Measurements from ENCODE around the gene PTPRD.

PTPRD gene

DNA sequence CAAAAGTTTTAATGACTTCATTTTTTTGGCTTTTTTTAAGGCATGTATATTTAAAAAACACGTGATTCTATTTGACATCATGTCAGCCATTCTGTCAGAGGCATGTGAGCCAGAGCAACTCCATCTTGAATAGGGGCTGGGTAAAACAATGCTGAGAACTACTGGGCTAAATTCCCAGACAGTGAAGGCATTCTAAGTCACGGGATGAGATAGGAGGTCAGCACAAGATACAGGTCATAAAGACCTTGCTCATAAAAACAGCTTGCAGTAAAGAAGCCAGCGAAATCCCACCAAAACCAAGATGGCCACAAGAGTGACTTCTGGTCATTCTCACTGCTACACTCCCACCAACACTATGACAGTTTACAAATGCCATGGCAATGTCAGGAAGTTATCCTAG is 1812.6 kb downstream of the PTPRD start:
- no peak for FAIRE-seq

DNA sequence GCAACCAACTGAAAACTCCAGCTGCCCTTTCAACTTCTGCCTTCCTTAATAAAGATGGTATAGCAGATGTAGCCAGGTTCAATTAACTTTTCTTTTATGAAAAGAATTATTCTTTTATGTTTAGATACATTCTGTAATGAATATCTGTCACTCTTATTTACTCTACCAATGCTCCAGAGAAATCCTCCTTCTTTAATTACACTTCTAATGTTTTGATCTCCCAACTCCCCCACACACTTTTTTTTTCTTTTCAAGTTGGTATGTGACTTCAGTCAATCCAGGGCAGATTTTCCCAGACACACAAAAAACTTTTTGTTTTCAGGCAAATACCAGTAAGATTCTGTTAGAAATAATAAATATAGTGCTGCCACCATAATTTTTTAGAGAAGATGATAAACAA is 1813.2 kb downstream of the PTPRD start:
- FAIRE-seq, result no peak

DNA sequence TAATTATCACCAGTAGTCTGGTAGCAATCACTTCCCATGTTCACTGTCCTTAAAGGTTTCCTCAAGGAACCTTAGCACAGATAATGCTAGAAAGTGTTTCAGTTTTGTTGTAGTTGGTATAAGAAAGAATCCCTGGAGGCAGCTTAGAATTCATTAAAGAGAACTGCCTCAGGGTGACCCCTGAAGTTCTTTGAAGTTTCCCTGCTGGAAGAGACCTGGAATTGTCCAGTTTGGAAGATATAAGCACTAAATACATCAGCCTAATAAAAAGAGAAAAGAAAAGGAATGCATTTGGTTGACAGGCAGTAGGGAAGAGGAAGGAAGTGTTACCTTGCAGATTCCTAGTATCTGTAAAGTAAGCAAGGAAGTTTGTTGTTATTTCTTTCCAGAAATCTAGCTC is 1813.6 kb downstream of the PTPRD start:
- no peak for FAIRE-seq

DNA sequence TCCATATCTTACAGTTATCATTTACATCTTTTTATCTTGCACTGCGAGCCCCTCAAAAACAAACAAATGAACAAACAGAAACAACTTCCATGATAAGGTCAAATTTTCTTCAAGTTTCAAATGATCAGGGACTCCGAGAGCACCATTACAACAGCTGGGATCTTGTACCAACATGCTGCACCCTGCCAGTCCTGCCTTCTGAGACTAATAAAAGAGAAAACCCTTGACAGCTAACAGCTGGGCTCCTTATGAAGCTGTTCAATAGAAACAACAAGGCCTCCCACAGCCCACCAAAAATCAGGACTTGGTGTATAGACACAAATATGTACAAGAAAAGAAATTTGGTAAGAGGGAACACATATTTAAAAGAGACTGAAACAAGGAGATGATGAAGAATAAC is 1828.0 kb downstream of the PTPRD start:
- FAIRE-seq, result no peak

DNA sequence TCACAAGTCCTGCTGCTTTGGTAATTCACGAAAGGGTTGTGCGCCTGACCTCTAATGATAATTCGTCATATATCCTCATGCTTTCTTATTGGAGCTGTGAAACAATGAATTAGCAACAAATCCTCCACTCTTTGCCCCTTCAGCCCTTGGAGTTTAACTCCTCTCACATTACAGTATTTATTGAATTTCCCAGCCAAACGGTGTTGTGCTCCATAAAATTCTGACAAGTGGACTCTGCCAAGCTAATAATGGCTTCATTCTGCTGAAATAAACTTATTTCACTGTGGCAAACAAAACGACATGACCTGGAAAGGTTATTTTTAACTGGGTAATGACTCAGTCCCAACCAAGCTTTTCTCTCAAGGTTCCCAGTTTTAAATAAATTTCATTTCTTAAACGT is 1828.9 kb downstream of the PTPRD start:
- no peak for FAIRE-seq

DNA sequence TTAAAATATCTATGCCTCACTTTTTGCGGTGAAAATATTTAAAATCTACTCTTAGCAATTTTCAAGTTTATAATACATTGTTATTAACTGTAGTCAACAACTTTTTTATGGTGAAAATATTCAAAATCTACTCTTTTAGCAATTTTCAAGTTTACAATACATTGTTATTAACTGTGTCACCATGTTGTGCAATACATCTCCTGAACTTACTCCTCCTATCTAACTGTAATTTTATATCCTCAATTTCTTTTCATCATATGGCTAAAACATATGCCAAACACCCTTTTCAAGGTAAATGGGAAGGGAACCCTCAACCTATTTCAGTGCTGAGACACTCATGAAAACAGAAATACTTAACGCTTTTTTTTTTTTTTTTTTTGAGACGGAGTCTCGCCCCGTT is 1830.6 kb downstream of the PTPRD start:
- FAIRE-seq, result no peak

DNA sequence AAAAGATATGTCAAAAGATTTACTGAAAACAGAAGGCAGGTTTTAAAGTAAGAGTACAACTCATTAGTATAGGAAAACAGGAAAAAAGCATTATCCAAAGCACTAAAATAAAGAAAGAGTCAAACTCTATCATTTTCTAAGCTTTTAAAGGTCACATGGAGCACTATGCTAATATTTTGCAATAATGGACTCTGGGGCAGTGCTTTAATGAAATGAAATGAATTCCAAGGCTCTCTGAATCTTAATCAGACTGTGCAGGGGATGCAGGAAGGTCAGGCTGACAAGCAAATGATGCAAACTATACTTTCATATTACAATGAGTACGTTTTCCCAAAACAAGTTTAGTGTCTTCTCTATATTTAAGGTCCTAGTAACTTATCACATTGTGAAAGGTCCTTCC is 1831.3 kb downstream of the PTPRD start:
- FAIRE-seq, result no peak

DNA sequence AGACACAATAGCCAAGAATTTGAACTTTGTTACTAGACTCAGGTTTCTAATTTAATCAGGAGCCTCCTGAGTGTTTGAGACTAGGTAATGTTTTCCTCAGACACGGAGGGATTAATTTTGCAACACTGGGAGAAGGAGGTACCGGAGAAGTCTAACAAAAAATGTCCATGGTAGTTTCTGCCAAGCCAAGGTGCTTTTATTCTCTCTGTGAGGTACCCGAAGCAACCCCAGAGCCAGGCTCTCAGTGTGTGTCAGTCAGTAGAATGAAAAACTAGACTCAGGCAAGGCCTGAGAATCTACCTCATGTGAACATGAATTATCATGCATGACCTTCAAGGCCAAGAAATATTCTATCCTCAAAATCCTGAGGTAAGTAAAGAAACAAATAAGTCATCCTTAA is 1832.4 kb downstream of the PTPRD start:
- no peak for FAIRE-seq

DNA sequence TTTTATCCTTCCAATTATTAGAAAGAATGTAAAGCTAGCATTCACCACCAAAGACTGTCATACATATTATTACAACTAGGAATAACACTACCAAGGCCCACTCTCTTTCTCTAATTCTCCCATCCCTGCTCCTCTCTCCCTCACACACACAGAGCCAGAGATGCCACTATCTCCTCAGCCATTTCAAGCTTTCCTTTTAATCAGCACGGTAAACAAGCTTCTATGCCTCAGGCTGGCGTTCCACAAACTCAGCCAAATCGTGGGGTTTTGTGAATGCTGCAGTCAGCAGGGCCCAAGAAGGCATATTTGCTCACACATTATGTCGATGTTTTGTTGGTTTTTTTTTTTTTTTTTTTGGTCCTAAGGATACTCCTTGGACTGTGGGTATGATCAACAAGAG is 1833.3 kb downstream of the PTPRD start:
- no peak for FAIRE-seq

DNA sequence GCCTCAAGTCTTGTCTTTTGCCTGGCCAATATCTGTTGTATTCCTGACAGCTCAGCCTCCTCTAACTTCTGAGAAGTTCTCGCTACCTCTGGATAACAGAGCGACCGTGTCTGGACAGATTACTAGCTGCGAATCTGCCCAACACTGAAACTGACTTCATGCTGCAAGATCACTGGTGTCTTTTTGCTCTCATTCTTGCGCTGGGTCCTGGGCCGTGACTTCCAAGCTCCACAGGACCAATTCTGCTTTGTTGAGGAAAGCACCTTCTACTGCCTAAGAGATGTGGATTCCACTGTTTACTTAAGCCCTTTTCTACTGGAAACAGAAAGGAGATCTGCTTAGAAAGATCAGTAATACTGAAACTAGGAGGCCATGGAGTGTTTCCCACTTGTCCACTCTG is 1834.4 kb downstream of the PTPRD start:
- FAIRE-seq, result no peak

DNA sequence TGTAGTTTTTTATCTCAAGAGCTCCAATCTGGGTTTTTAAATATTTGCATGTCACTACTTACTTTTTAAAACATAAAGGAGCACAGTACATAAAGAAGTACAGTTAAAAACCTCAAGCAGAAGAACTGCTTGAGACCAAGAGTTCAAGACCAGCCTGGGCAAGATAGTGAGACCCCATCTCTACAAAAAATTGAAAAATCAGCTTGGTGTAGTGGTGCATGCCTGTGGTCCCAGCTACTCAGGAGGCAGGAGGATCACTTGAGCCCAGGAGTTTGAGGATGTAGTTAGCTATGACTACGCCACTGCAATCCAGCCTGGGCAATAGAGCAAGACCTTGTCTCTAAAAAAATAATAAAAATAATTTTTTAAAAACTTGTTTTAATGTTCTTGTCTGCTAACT is 1840.5 kb downstream of the PTPRD start:
- no peak for FAIRE-seq

DNA sequence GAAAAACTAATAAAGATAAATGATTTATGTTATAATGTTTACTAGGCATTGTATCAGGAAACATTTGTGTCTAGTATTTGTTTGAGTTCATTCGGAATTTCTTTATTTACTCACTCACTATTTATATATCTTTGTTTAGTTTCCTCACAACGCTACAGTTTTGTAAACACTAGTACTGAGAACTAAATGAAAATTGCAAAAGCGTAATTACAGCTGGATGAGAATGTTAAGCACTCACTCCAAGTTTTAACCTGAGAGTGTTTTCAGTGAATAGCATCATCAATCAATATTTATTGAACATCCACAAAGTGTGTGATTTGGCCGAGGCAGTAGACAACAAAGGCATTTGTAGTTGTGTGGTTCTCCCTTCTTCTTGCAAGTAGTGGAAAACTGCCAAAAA is 1843.6 kb downstream of the PTPRD start:
- no peak for FAIRE-seq

DNA sequence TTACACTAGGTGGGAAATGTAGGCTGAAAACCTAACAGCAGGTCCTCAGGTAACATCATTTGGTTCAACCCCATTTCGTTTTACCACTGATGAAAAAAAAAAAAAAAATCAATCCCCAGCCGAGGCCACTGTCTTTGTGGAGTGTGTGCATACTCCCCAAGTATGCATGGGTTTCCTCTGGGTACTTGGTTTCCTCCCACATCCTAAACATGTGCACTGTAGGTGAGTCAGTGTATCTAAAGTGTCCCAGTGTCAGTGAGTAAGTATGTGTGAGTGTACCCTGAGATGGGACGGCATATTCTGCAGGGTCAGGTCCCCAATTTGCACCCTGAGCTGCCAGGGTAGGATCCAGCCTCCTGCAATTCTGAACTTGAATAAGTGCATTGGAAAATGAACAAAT is 1846.7 kb downstream of the PTPRD start:
- FAIRE-seq, result no peak

DNA sequence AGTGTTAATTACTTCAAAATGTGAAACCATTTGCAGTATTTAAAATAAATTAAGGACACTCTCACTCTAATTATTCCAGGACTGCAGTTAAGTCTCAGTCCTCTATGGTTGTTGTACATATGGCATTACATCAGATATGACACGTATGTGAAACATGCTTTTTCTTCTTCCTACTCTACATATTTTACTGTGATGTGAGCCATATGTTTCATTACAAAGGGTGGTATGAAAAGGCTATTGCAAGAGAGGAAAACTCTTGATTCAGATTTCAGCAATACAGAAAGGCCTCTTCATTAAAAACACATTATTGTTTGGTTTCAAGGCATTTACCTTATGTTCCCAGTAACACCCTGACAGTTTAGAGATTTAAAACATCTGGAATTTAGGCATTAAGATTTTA is 1848.8 kb downstream of the PTPRD start:
- FAIRE-seq, result no peak

DNA sequence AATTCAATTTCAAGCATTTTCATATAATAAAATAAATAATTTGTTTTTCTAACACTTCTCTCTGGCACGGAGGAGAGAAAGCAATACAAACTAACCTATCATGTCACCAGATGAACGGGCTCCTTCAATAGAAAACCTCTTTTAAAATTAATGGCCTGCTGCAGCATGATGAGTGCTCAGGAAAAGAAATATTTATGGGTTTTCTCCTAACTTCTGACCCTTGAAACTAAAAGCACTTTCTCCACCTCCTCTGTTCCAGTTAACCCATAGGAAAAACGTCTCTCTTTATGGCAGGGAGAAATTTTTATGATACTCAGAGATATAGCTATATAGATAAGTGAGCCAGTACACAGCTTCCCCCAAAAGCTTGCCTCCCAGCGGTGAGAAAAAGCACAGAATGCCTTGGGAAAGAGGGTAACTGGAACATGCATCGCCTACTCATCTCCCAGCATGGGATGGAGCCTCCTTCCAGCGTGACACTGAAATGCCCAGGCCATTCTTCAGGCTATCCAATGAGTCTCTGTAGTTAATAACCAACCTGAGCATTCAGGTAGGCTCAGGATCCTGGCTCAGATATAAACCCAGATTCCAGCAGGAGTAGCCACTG is 1850.2 kb downstream of the PTPRD start:
- FAIRE-seq, result no peak

DNA sequence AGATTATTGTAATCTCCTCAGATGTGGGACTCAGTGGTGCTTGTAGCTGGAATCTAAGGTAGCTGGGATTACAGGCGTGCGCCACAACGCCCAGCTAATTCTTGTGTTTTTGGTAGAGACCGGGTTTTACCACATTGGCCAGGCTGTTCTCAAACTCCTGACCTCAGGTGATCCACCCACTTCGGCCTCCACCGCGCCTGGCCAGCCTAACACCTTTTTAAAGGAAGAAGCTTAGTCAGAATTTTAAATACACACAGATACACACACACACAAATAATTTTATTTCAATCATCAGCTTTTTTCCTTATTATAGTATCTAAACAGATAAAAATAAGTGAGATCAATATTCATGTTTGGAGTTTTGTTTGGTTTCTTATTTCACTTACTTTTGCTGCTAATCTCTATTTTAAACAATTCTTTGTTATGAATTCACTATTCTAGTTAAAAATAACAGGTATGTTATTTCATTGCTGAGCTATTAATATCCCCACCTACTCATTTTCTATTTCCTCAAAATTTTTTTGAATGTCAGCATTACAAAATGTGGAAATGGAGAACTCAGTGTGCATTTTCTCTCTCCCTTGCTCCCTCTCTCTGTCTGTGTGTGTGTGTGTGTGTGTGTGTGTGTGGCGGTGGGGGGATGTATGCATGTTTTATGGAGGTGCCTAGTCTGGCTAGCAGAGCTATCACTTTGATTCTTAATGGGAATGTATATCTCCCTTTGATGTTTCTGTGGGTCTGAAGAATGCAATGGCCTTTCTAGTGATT is 1852.6 kb downstream of the PTPRD start:
- no peak for FAIRE-seq

DNA sequence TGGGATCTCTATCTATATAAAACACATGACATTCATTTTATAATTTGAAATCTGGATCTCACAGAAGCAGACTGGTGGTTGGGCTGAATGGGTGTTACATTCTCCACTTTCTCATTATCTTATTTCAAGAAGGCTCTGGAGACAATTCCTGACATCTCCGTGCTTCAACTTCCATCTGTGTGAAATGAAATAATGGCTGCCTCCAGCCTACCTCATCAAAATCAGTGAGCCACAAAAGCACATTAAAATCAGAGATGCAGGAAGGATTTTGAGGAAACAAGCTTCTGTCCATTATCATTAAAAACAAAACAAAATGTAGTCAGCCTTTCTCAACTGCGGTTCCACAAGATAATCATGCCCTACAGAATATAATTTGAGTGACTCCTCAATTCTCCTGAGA is 1854.9 kb downstream of the PTPRD start:
- FAIRE-seq, result no peak

DNA sequence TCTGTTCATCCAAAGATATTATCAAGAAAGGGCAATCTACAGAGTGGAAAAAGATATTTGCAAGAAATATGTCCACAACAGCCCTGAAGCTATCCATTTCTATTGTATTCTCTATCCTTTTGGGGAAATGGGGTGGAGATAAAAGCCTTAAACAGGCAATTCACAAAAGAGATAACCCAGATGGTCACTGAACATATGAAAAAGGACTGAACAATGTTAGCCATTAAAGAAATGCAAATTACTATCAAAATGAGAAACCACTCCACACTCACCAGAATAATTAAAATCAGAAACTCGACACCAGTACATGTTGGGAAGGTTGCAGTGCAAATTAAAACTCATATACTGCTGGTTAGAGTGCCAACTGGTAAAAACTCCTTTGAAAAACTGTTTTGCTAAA is 1858.1 kb downstream of the PTPRD start:
- FAIRE-seq, result no peak

DNA sequence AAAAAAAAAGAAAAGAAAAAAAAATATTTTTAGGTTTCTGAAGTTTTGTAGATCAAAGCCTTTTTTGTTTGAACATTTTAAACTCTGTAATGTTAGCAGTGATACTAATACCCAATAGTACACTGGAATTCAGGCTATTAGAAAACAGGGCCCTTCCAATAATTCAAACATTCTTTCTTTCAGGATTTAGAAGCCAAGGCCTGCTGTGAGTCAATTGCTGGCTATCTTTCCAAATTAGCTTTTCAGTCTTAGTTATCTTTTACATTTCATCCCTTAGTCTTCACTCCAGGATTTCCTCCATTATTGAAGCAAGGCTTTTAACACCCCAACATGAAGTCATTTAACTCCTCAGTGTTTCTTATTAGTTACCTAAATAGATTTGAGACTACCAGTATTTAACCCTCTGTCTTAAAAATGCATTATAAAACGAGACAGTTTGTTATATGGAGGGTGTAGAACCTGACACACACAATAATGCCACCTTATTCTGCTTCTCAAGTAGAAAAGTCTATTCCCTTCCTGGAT is 1861.3 kb downstream of the PTPRD start:
- FAIRE-seq, result no peak

DNA sequence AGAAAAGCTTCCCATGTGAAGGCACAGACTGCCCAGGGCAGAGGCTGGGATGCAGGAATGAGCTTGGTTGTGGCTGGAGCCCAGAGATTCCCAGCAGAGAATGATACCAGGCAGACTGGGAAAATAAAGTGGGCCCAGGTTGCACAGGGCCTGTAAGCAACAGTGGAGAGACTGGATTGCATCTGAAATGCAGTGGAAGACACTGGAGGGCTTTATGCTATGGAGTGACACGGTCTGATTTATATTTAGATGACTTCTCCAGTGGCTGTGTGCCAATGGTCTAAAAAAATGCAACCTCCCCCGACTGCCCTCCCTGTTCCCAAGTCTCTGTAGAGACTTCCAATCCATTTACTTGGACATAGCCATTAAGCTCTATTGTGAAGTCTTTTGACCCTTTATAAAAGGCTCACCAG is 1862.2 kb downstream of the PTPRD start:
- no peak for FAIRE-seq

DNA sequence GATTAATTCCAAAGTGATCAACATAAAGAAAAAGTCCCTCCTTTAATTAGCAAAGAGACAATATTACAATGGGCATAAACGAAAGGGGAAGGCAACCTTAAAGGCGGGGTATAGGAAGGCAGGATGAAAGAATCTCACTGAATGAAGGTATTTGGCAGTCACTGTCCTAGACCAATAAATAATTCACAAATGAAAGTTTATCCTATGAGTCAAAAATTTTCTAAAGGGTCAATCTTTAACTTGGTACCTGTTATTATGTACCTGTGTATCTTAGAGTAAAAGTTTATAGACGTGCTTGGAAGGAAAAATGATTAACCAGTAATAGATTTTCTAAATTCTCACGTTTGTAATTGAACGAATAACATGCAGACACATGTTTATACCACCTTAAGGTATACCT is 1867.5 kb downstream of the PTPRD start:
- no peak for FAIRE-seq

DNA sequence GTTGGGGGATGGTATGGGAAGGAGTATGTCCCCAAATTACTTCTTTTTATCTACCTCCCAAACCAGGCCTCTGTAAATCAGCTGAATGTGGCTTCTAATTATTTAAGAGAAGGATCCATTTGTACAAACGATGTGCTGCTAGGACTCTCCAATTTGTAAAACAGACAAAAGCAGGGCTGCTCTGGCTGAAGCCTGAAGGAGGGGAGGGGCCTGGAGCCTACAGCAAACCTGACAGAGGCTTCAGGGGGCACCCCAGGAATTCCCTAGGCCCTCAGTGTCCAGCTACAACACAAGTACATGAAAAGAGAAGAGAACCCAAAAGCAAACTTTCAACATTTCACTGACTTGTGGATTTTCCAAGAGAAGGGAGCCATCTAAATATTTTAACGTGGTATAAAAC is 1873.9 kb downstream of the PTPRD start:
- no peak for FAIRE-seq

DNA sequence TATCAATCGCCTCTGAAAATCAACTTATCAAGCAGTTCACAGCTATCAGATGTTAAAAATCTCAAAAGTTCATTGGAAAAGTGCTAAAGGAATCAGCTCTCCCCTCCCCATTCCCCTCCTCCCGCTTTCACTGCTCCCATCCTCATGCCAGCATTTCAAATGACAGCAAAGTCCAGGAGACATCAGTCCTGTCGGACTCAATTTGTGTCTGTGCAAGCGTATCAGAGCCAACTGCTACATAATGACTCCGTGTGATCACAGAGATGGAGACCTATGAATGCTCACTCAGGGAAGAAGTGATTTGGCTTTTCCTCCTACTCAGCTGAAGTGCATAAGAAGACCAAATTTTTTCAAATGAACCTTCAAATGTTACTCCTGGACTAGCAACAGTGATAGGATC is 1876.0 kb downstream of the PTPRD start:
- FAIRE-seq, result no peak

DNA sequence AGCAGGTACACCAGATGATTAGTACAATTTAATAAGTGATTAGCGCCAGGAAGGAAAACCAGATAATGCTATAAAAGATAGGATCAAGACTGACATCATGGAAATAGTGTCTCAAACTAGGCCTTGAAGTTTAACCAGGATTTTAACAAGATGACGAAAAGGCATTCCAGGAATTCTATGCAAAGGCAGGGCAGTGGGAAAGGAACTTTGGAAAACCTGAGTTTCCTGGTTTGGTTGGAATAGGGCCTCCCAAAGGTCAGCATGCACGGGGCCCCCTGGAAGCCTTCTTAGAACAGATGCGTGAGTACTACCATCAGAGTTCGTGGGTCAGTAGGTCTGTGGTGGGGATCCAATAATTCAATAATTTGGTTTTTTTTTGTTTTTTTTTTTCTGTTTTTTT is 1878.0 kb downstream of the PTPRD start:
- FAIRE-seq, result no peak
